HG03196 (cell line): ENCODE data around the gene CATSPER1.

Experiments
- ATAC-seq: cut with Tn5 transposase; IDR thresholded peaks from one replicate; pipeline ENCODE4 v1.9.1; 2021; ENCODE audit not compliant: unreplicated experiment

CATSPER1 gene

DNA sequence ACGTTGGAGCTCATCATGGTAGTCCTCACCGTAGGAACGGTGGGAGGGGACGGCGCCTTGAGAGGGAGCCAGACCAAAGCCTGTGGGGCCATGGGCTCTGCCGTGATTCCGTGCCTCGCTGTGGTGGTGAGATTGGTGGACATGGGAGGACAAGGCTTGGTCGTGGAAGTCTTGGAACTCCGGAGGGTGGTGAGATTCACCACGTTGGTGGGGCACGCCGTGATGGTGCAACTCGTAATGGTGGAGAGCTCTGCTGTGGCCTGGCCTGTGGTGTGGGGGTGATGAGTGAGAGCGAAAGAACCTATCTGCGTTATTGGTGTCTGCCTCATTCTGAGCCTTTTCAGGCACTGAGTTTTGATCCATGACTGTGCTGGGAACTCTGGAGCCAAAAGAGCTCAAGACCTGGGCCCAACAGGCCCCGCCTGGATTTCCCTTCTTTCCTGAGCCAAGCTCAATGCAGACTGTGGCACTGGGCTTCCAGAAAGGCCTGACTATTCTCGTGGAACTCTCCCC, at the start of gene CATSPER1:
TSS of gene CATSPER1 (minus strand) at position 463 of the 513 bp plus-strand sequence. CDS start at position 363, 100 bp downstream.
- ATAC-seq, result no peak

DNA sequence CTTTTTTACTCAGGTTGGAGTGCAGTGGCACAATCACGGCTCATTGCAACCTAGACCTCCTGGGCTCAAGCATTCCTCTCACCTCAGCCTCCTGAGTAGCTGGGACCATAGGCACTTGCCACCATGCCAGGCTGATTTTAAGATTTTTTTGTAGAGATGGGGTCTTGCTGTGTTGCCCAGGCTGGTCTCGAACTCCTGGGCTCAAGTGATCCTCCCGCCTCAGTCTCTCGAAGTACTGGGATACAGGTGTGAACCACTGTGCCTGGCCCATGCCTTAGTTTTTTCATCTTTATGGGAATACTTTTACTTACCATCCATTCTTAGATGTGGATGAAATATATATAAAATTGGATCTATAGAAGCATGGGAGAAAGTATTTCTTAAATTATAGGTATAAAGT, 49.0 kb upstream of the CATSPER1 start:
- no peak for ATAC-seq

DNA sequence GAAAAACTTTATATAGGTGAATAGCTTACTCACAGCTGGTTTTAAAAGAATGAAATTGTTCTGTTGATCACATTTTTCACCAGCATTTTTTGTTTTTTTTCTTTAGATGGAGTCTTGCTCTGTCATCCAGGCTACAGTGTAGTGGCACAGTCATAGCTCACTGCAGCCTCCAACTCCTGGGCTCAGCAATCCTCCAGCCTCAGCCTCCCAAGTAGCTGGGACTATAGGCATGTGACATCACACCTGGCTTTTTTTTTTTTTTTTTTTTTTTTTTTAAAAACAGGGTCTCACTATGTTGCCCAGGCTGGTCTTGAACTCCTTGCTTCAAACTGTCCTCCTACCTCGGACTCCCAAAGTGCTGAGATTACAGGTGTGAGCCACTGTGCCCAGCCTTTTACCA, 47.4 kb upstream of the CATSPER1 start:
- no peak for ATAC-seq

DNA sequence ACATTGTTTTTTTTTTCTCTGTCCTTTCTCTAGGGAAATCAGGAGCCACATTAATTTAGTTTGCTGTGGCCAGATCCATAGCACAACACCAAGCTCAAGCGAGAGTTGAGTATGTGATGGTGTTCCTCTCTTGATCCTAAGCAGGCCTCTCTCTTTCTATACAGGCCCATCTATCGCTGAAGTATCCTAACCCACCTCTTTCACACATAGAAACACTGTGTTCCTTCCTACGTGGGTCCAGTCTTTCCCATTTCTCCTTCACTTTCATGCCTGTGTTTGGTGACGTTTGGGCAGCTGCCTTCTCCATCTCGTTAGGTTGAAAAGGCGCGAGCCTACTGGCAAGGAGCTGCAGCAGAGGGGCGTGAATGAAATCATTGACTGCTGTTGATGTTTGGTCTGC, 46.2 kb upstream of the CATSPER1 start:
- ATAC-seq, result no peak

DNA sequence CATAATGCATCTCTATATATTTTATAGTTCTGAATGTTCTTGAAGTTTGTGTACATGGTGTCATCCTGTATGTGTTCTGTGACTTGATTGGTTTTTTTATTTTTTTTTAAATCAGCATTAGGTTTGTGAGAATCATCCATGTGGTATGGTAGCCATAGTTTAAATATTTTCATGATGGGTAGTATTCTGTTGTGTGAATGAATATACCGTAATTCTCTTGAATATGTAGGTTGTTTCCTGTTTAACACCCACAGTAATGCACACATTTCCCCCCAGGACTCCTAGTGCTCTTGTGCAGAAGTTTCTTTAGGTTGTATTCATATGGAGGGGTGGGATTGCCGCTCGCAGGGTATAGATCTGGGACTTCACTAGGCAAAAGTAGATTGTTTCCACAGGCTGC, 45.8 kb upstream of the CATSPER1 start:
- no peak for ATAC-seq

DNA sequence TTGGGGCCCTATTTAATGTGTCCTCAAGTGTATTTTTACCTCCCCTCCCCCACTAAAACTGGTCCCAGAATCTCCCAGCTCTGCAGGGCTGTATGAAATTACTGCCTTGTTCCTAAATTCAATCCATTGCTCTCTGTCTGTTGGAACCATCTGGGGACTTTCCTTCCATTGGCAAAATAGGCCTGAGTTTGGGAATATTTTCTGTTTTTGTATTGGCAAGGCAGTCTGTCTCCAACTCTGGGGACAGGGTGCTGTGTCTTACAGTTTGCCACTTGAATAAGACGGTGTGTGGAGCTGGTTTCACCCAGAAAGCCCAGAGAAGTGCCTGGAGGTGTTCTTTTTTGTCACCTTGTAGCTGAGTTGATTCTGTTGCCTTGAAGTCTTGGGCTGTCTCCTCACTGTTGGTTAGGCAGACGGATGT, 45.1 kb upstream of the CATSPER1 start:
- ATAC-seq, result no peak

DNA sequence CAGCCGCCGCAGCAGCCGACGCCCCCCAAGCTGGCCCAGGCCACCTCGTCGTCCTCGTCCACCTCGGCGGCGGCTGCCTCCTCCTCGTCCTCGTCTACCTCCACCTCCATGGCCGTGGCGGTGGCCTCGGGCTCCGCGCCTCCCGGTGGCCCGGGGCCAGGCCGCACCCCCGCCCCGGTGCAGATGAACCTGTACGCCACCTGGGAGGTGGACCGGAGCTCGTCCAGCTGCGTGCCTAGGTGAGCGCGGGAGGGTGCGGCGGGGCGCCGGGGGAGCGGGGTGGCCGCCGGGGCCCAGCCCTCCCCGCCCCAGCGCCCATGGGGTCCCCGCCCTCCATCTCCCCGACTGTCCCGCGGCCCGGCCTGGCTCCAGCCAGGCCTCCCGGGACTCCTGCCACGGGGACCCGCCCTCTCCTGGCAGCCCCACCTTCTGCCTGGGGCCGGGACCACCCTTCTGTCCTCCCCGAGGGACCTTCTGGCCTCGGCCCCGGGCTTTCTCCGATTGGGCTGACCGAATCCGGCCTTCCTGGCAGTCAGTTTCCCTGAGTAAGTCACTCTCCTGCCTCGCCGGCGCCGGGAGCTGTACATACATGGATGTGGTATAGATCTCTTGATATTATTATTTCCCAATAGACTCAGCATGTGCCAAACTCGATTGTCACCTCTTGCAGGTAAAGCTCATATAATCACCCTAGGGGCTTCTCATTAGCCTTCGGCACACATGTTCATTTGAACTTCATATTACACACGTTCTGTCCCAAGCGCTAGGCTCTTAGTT, 44.5 kb upstream of the CATSPER1 start:
- ATAC-seq, result peak; percentile 8

DNA sequence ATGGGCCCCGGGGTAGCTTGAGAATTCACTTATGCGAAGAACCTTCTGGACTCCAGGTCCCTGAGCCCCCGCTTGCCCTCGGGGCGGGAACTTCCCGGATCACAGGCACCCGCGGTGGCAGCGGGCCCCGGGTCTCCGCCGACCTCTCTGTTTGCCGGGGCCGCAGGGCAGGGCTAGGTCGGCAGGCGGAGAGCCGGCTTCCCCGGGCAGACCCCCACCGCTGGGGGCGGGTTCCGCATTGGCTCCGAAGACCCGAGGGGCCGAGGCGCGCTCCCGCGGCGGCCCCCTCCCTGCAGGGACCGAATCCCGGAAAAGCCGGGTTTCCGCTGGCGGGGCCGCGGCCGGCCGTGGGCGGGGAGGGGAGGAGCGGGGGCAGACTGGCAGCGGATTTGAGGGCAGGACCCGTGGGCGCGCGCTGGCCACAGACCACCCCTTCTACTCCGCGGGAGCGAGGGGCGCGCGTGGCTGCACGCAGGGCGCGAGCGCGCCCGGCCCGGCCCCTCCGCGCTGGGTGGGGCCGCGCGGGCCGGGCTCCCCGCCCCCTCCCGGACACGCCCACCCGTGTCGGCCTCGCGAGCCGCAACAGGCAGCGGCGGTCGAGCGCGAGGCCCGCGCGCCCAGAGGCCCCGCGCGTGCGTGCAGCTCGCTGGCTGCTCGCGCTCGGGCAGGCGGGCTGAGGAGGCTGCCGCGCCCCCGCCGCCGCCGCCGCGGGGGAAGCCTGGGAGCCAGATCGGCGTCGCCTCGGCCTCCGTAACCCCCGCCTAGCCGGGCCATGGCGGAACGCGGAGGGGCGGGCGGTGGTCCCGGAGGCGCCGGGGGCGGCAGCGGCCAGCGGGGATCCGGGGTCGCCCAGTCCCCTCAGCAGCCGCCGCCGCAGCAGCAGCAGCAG, 43.7 kb upstream of the CATSPER1 start, which contains the start of gene PACS1:
TSS of gene PACS1 (plus strand) at position 558 of the 889 bp plus-strand sequence. CDS start at position 773, 215 bp downstream.
- ATAC-seq, result peak; percentile 38

DNA sequence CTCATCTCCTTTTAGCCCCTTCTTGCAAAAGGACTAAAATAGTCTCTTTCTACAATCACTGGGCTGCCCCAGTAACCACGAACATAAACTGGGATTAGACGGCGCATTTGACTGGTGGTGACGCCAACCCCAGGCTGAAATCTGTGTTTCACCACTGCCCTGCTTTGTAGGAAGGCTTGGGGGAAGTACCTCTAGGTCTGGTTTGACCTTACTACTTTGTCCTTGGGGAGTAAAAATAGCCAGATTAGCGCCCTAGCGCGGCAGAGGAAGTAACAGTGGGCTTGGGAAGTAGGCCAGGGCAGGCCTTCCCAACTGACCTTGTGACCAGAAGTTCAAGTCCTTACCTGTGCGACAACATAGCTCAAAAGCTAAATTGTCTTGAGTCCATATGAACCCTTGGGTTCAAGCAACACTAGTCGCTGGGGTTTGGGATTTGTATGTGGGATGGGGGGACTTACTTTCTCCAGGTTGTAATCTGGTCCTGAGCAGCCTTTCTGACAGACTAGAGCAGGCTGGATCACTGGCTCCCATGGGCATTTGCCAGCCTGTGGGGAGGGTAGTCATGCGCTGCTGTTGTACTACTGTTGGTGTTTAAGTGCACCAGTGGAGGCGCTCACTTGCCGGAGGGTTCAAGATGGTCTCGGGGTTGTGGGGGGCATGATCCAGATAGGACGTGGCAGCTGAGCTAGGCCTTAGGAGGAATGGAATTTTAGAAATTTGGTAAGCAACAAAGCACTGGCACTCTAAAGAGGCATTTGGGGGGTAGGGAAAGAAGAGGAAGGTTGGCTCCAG, 42.8 kb upstream of the CATSPER1 start:
- ATAC-seq, result peak; percentile 10

DNA sequence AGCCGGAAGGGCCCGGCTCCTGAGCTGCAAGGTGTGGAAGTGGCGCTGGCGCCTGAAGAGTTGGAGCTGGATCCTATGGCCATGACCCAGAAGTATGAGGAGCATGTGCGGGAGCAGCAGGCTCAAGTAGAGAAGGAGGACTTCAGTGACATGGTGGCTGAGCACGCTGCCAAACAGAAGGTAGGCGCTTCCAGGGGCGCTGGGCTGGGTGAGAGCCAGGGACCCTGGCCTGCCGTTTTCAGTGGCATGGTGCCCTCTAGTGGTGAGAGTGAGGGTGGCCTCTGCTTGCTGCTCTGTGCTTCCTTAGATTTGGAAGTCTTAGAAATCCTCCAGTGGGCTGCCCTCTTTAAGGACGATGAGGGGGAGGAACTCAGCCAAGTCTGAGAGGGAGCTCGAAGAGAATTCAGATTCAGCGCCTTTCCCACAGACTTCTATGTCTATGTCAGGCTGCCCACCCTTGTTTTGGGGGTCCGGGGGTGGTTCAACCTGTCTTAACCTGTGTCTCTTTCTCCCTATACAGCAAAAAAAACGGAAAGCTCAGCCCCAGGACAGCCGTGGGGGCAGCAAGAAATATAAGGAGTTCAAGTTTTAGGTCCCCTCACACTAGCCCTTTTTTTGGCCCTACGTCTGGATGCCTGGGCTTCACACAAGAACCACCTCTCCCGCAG, 42.0 kb upstream of the CATSPER1 start:
- ATAC-seq, result no peak

DNA sequence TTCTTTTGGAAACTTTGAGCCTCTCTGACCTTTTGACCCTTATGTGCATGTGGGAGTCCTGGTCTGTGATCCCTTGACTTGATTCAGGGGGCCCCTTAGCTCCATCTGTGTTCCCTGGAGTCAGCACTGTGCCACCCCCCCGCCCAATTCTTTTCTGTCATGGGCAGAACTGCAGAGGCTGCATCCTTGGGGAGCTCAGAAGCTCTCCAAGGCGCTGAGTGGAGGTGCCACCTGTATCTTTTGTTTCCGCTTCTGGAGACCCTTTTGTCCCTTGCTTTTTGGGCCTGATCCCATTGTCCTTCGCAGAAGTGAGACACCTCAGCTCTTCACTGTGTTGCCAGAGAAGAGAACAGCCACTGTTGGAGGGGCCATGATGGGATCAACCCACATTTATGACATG, 41.4 kb upstream of the CATSPER1 start:
- ATAC-seq, result no peak

DNA sequence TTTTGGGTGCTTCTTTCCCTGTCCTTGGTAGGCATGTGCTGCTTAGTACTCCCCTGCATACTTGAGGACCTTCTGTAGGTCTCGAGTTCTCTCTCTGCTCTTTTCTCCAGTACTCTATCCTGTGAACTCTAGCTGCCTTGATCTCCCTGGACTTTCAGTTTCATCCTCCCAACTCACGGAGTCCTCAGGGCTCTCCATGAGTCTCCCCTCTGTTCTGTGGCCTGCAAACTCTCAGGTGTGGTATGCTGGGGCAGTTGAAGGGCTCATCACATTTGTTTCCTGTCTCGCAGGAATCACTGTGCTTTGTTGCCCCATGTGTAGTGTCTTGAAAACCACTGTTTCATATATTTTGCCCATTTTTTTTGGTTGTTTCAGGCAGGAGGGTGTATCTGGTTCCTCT, 40.5 kb upstream of the CATSPER1 start:
- ATAC-seq, result no peak

DNA sequence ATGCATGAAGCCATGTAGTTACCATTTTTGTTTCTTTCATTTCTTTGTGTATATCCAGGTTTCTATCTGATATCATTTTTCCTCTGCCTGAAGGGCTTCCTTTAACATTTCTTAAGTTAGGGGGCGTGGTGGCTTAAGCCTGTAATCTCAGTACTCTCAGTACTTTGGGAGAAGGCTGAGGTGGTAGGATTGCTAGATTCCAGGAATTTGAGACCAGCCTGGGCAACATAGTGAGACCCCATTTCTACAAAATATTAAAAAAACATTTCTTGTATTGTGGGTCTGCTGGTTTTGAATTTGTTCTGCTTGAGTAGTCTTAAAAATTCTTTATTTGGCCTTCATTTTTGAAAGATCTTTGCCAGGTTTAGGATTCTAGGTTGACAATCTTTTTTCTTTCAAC, 38.3 kb upstream of the CATSPER1 start:
- no peak for ATAC-seq

DNA sequence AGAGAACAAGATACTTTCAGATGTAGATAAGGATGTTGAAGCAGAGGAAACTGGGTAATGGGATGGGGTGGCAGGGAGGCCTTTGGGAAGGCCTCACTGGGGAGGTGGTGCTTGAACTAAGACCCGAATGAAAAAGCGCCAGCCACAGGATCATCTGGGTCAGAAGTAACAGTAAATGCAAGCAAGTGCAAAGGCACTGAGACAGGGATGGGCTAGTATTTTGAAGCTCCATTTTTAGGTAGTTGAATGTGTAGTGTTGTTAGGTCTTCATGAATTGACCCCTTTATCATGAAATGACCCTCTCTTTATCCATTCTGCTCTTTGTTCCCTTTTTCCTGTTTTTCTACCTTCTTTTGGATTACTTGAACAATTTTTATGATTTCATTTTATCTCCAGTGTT, 37.6 kb upstream of the CATSPER1 start:
- ATAC-seq, result no peak

DNA sequence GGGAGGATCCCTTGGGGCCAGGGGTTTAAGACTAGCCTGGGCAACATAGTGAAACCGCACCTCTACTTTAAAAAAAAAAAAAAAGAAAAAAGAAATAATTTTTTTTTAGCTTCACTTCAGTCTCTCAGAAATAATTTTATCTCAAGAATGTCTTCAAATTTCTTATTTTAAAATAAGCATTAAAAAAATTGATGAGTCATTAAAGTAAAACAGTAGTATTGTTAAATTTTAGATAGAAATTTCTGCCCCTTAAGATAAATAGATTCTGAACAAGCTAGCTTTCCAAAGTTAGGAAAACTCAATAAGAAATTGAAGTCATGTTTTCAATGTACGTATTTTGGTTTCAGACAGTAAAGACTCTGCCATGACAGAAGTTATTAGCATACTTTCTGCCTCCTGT, 36.1 kb upstream of the CATSPER1 start:
- ATAC-seq, result no peak

DNA sequence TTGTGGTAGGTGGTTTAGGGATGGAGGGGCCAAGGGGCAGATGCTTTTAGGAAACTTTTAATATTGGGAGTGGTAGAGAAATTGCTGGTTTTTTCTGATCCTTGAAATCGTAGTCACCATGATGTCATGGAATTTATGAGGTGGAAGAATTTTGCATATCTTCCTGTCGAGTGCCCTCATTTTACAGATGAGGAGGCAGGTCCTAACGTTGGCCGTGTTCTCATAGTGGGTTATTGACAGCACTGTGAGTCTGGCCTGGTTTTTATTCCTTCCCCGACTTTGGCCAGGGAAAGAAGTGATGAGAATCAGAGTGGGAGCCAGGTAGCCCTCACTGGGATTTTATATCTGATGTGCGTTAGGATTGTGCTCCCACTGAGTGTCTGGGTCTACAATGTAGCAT, 35.0 kb upstream of the CATSPER1 start:
- ATAC-seq, result no peak

DNA sequence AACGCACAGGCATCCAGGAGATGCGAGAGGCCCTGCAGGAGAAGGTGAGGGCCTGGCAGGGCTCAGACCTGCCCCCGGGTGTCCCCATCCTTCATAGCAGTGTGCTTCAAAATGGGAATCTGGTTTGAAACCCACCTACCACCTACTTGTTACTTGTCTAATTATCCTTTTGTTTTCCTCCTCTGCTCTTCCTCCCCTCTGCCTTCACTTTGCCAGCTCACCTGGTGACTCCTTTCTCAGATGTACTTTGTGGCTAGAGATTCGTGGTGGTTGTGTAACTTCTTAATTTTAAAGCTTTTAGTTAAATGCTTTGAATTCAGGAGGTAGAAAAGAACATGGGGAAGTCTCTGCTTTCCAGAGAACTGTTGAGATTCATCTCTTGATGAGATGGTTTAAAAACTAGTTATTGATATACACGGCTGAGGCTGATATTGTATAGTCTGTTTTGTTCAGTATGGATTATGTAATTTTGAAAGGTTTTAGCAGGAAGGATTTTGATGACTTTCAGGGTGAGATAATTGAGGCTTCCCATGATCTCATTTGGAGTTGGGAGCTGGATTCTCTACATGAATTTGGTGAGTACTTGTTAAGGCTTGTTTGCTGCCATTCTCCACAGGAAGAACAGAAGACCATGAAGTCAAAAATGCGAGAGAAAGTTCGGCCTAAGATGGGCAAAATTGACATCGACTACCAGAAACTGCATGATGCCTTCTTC, 33.8 kb upstream of the CATSPER1 start:
- no peak for ATAC-seq

DNA sequence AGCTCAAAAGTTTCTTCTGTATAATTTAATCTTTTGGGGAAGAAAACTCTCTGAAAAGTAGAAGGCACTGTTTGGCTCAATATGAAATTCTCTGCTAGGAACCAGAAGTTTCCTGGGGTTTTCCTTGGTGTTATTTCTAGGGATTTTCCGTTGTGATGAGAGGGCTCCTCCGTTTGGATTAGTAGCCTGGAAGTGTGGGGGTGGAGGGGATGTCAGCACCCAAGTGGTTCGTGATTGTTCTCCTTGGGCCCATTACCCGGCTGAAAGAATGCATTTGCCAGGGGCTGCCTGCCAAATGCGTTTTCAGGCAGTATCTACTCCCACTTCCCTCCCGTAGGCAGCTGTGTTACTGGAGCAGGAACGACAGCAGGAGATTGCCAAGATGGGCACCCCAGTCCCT, 30.2 kb upstream of the CATSPER1 start:
- no peak for ATAC-seq

DNA sequence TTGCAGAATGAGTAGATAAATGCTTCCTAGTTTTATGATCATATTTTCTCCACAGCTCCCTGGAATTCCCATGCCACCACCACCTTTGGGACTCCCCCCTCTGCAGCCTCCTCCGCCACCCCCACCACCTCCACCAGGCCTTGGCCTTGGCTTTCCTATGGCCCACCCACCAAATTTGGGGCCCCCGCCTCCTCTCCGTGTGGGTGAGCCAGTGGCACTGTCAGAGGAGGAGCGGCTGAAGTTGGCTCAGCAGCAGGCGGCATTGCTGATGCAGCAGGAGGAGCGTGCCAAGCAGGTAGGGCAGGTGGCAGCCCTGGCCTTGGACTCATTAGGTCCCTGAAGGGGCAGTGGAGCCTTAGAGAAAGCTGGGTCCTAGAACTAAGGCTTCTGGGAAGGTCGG, 28.7 kb upstream of the CATSPER1 start:
- ATAC-seq, result no peak

DNA sequence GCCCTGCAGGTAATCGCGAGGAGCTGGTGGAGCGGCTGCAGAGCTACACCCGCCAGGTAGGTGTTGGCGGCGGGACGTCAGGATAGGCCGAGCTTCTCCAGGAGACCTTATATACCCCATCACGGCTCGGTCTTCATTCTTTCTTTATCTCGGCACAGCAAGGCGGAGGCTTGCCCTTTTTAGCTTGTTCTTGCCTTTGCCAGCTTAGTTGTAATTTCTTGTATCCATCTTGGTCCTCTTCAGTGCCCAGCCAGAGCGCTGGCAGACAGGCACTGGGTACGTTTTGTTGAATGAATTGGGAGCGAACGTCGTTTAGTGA, 26.3 kb upstream of the CATSPER1 start:
- ATAC-seq, result no peak
